Activated naive CD4-positive, alpha-beta T cell treated with Interleukin-2 at 50 U/mL for 16 hours (primary cell): Measurements from ENCODE around the gene DLK2.
"Not testable (repeated sequence)": the region's sequence is repeated elsewhere in the genome, so short reads cannot be mapped to it uniquely, and the experiment has no call there.

Source experiments
- DNase-seq: peaks from one replicate; pipeline ENCODE4 v3.0.0-alpha.2; 2020

DLK2 gene

DNA sequence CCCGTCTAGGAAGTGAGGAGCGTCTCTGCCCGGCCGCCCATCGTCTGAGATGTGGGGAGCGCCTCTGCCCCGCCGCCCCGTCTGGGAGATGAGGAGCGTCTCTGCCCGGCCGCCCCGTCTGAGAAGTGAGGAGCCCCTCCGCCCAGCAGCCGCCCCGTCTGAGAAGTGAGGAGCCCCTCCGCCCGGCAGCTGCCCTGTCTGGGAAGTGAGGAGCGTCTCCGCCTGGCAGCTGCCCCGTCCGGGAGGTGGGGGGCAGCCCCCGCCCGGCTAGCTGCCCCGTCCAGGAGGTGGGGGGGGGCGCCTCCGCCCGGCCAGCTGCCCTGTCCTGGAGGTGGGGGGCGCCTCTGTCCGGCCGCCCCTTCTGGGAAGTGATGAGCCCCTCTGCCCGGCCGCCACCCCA is 30.3 kb downstream of the DLK2 start:
- not testable (repeated sequence) for DNase-seq

GRCh38 chr6:43421831-43422230 is 33.5 kb downstream of the DLK2 start:
- DNase-seq: no peak

DNA sequence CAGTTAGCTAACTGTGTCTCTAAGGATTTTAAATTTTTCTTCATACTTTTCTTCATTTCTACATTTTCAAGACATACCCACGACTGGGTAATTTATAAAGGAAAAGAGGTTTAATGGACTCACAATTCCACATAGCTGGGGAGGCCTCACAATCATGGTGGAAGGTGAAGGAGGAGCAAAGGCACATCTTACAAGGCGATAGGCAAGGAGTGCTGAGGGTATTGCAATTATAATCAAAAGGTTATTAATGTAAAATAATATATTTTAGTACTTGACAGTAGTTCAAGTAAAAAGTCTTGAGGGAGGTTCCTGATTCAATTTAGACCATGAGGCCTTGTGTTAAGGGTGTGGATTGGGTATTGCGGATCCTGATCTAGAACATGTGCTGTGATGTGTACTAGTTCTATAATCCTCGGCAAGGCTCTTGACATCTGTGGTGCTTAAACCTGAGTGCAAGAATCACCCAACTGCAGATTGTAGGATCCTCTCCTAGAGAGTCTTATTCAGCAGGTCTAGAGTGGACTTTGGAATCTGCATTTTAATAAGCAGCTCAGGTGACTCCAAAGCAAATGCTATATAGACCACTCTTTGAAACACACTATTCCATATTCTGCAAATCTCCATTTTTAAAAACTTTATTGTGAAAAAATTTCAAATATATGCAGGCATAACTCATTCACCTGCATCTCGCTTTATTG is 35.2 kb downstream of the DLK2 start:
- DNase-seq: no peak

DNA sequence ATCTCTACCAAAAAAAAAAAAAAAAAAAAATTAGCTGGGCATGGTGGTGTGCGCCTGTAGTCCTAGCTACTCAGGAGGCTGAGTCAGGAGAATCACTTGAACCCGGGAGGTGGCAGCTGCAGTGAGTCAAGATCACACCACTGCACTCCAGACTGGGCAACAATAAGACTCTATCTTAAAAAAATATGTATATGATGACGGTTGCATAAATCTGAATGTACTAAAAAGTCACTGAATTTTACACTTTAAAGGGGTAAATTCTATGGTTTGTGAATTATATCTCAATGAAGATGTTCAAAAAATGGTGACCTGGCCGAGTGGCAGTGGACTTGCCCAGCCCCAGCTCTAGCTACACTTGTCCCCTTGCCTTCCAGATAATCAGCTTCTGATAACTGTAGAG is 38.4 kb downstream of the DLK2 start:
- no peak for DNase-seq

- not testable (repeated sequence) for DNase-seq
These were observed 40.1 kb downstream of the DLK2 start for GRCh38 chr6:43415275-43415674.

- no peak for DNase-seq
These were observed 42.3 kb downstream of the DLK2 start for GRCh38 chr6:43413002-43413401.

- no peak for DNase-seq
These were observed 42.8 kb downstream of the DLK2 start for GRCh38 chr6:43412541-43412940.

DNA sequence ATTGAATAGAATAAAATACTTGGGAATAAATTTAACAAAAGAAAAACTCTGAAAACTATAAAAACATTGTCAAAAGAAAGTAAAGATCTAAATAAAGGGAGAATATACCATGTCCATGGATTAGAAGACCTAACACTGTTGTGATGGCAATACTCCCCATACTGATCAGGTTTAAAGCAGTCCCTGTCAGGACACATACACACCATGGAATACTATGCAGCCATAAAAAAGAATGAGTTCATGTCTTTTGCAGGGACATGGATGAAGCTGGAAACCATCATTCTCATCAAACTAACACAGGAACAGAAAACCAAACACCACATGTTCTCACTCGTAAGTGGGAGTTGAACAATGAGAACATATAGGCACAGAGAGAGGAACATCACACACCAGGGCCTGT is 44.6 kb downstream of the DLK2 start:
- not testable (repeated sequence) for DNase-seq

DNA sequence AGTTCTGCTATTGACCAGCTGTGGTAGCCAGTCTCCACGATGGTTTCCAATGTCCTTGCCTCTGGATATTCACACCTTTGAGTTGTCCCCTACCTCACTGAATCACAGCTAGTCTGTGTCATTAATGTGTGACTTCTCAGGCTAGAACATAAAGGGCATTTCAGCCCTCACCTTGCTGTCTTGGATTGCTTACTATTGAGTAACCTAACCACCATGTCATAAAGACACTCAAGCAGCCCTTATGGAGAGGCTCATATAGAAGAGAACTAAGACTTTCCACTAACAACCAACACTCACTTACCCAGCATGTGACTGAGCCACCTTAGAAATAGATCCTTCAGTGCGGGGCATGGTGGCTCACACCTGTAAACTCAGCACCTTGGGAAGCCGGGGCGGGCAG is 47.1 kb downstream of the DLK2 start:
- DNase-seq: no peak

- DNase-seq: no peak
These were observed 48.1 kb downstream of the DLK2 start for GRCh38 chr6:43407296-43407695.

DNA sequence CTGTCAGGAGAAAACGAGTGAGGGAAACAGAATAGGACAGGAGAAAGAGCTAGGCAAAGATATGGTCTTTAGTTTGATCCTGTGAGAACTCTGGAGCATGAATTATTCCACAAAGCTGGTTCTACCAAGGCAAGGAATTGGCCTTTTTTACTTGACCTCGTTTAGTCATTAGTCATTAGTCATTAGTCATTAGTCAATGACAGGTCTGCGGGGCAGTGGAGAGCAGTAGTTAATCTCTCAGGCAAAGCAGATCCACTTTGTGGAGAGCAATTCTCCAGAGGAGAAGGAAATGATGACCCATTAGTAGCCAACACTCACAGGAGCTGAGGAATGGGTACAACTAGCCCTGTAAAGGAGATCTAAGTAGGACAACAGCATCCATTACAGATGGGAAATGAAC is 50.0 kb downstream of the DLK2 start:
- DNase-seq: no peak

- DNase-seq: no peak
These were observed 52.5 kb downstream of the DLK2 start for GRCh38 chr6:43402820-43403219.

GRCh38 chr6:43401730-43402129 is 53.6 kb downstream of the DLK2 start:
- no peak for DNase-seq
